ENCODE results near the gene NHEJ1. TPM values are rescaled to one million over a fixed set of nuclear protein-coding genes. Genes with fewer than 3 reads are reported as not detected.
A peak's percentile ranks its signal among the peaks of the same experiment; 100 is the strongest.

The NHEJ1 gene
- total and polyA plus RNA-seq, 2 of the 13 experiments (the other 11 are each of a cell fraction or from before 2014, with no cell fraction given): 30.0 to 30.7 TPM

GRCh38 chr2:219206328-219207133 lies 45.9 kb upstream of the NHEJ1 start, which contains the start of gene ZFAND2B (continued):
- TF ChIP-seq HMGXB3 (CRISPR knock-in tag; IDR thresholded peaks at IDR 0.05; ENCODE audit: borderline replicate concordance) (peak; percentile 50; the same call in 1 of the 2 replicates), TEF (CRISPR knock-in tag; IDR thresholded peaks at IDR 0.05) (no peak), ZBTB26 (CRISPR knock-in tag; IDR thresholded peaks at IDR 0.05; ENCODE audit: borderline replicate concordance) (peak; percentile 90), CEBPZ (IDR thresholded peaks at IDR 0.05; ENCODE audit: low read length) (no peak), ZNF543 (CRISPR knock-in tag; IDR thresholded peaks at IDR 0.05) (peak; percentile 70; the same call in 1 of the 2 replicates), ZNF510 (CRISPR knock-in tag; IDR thresholded peaks at IDR 0.05; ENCODE audit: low read depth) (peak; percentile 49; the same call in 1 of the 2 replicates), ZNF704 (CRISPR knock-in tag; IDR thresholded peaks at IDR 0.05; ENCODE audit: borderline replicate concordance) (peak; percentile 92; the same call in 1 of the 2 replicates), ZNF33A (CRISPR knock-in tag; IDR thresholded peaks at IDR 0.05; ENCODE audit: borderline replicate concordance) (no peak), ZC3H4 (CRISPR knock-in tag; IDR thresholded peaks at IDR 0.05; ENCODE audit: borderline replicate concordance) (peak; percentile 66; the same call in 1 of the 2 replicates), ZBTB42 (CRISPR knock-in tag; IDR thresholded peaks at IDR 0.05) (no peak), KAT2B (IDR thresholded peaks at IDR 0.05; ENCODE audit: borderline replicate concordance, low read depth, low read length) (no peak), EHMT2 (IDR thresholded peaks at IDR 0.05; ENCODE audit: borderline replicate concordance, low read depth, low read length) (no peak), HNRNPH1 (optimal IDR thresholded peaks at IDR 0.05; ENCODE audit: low read depth, low read length) (peak; percentile 65), ZNF713 (CRISPR knock-in tag; IDR thresholded peaks at IDR 0.05) (peak; percentile 64; the same call in 1 of the 2 replicates), ISX (CRISPR knock-in tag; conservative IDR thresholded peaks at IDR 0.05) (no peak), ZFP37 (CRISPR knock-in tag; IDR thresholded peaks at IDR 0.05; ENCODE audit: borderline replicate concordance) (peak; percentile 69; the same call in 1 of the 2 replicates), ZNF572 (CRISPR knock-in tag; IDR thresholded peaks at IDR 0.05) (0 out of 2 replicates have a peak, but pooled peaks have one; percentile 33)

Data from HepG2 (cell line).